Chondrocyte (in vitro differentiated cells): Measurements from ENCODE around the gene SAE1. TPM values are rescaled to one million over a fixed set of nuclear protein-coding genes. Genes with fewer than 3 reads are reported as not detected.
A peak's percentile ranks its signal among the peaks of the same experiment; 100 is the strongest.

Experiments used
- DNase-seq: peaks from one replicate; pipeline ENCODE4 v3.0.0; 2021; ENCODE audit warnings: mixed read lengths, low spot score
- H3K27ac Mint-ChIP-seq: one replicate; pipeline ENCODE4 v1.8.0; 2021; ENCODE audit warnings: mild to moderate bottlenecking, moderate library complexity, mixed read lengths; ENCODE audit not compliant: unreplicated experiment
- H3K27me3 Mint-ChIP-seq: 2 replicates; pipeline ENCODE4 v1.8.0; 2021; ENCODE audit warnings: low read depth, mixed read lengths
- H3K36me3 Mint-ChIP-seq: 2 replicates; pipeline ENCODE4 v1.8.0; 2021; ENCODE audit warnings: low read depth, mixed read lengths
- H3K4me1 Mint-ChIP-seq: 2 replicates; pipeline ENCODE4 v1.8.0; 2021; ENCODE audit warnings: low read depth, mild to moderate bottlenecking, mixed read lengths
- H3K4me3 Mint-ChIP-seq: one replicate; pipeline ENCODE4 v1.8.0; 2021; ENCODE audit warnings: mild to moderate bottlenecking, moderate library complexity, mixed read lengths; ENCODE audit not compliant: unreplicated experiment
- H3K9me3 Mint-ChIP-seq: 2 replicates; pipeline ENCODE4 v1.8.0; 2021; ENCODE audit warnings: low read depth, mixed read lengths
- CTCF ChIP-seq: fragments of 200-600 bp; sonication (generic); IDR thresholded peaks from 2 replicates; pipeline ENCODE4 v1.5.0; 2021; ENCODE audit warnings: antibody characterized with exemption, mild to moderate bottlenecking, moderate library complexity
- total RNA-seq: library from RNA; stranded (reverse); gene quantifications from 3 replicates; pipeline ENCODE4 v1.2.1, GENCODE V29; 2021

Gene SAE1
- total RNA-seq, 1 donor from 2014 or later, result 91.2 TPM

- TF ChIP-seq CTCF, result no peak
- H3K36me3 Mint-ChIP-seq, result no peaks in the 10 kb centered on the region
- H3K27ac Mint-ChIP-seq, result peak overlapping the region; percentile 0
- H3K4me1 Mint-ChIP-seq, result peaks cover 36% of the 10 kb centered on the region
- no peaks in the 10 kb centered on the region for H3K9me3 Mint-ChIP-seq
- DNase-seq, result no peak
- no peaks in the 10 kb centered on the region for H3K27me3 Mint-ChIP-seq
- no peak overlapping the region for H3K4me3 Mint-ChIP-seq
These were observed 110.6 kb downstream of the SAE1 start for GRCh38 chr19:47240996-47241918.

GRCh38 chr19:47241919-47242577 is 111.4 kb downstream of the SAE1 start:
- no peak for DNase-seq
- Mint-ChIP-seq H3K4me3 (no peak overlapping the region), H3K4me1 (peaks cover 36% of the 10 kb centered on the region), H3K27ac (no peak overlapping the region), H3K27me3 (no peaks in the 10 kb centered on the region), H3K9me3 (no peaks in the 10 kb centered on the region), H3K36me3 (no peaks in the 10 kb centered on the region)
- no peak for TF ChIP-seq CTCF

GRCh38 chr19:47243364-47243775 is 112.7 kb downstream of the SAE1 start:
- Mint-ChIP-seq H3K4me1 (peaks cover 40% of the 10 kb centered on the region), H3K36me3 (no peaks in the 10 kb centered on the region), H3K9me3 (no peaks in the 10 kb centered on the region), H3K4me3 (peak overlapping the region; percentile 93), H3K27ac (peak overlapping the region; percentile 100), H3K27me3 (no peaks in the 10 kb centered on the region)
- no peak for DNase-seq
- no peak for TF ChIP-seq CTCF

- Mint-ChIP-seq H3K4me3 (peak overlapping the region; percentile 93), H3K4me1 (peaks cover 39% of the 10 kb centered on the region), H3K9me3 (no peaks in the 10 kb centered on the region), H3K27me3 (no peaks in the 10 kb centered on the region), H3K36me3 (no peaks in the 10 kb centered on the region), H3K27ac (peak overlapping the region; percentile 100)
- peak; percentile 97 for TF ChIP-seq CTCF
- DNase-seq, result peak; percentile 96
These were observed 113.3 kb downstream of the SAE1 start for GRCh38 chr19:47243776-47244547.
